Suprapubic skin (tissue), 4 donors: ENCODE data around the gene NEURL3. TPM values are rescaled to one million over a fixed set of nuclear protein-coding genes. Genes with fewer than 3 reads are reported as not detected.

Experiments used
- DNase-seq, 2 donors: peaks; one replicate each; pipeline ENCODE4 v3.0.0-alpha.2; 2019; ENCODE audit warnings: low spot score in 2 of 2
- H3K27ac ChIP-seq: fragments of 200-600 bp; sonication (generic); one replicate; pipeline ENCODE4 v1.5.1; 2019
- H3K27me3 ChIP-seq: fragments of 200-600 bp; sonication (generic); one replicate; pipeline ENCODE4 v1.5.1; 2019
- H3K36me3 ChIP-seq: fragments of 200-600 bp; sonication (generic); one replicate; pipeline ENCODE4 v1.5.1; 2019
- H3K4me1 ChIP-seq: fragments of 200-600 bp; sonication (generic); one replicate; pipeline ENCODE4 v1.5.1; 2019
- H3K4me3 ChIP-seq: fragments of 200-600 bp; sonication (generic); one replicate; pipeline ENCODE4 v1.5.1; 2019; ENCODE audit warnings: mild to moderate bottlenecking
- H3K9me3 ChIP-seq: fragments of 200-600 bp; sonication (generic); one replicate; pipeline ENCODE4 v1.5.1; 2019
- CTCF ChIP-seq, 2 donors: fragments of 200-600 bp in 1 of 2; fragments of 450-650 bp in 1 of 2; sonication (generic) in 1 of 2; IDR thresholded peaks; one replicate each; pipeline ENCODE4 v1.5.1; 2016 to 2019; ENCODE audit warnings: antibody characterized with exemption in 2 of 2, mild to moderate bottlenecking in 1 of 2, moderate library complexity in 1 of 2
- EP300 ChIP-seq: sonication (generic); formaldehyde crosslinking; IDR thresholded peaks from one replicate; pipeline ENCODE4 v1.6.1; 2017; ENCODE audit warnings: antibody characterized with exemption
- POLR2A ChIP-seq, 2 donors: fragments of 450-650 bp; IDR thresholded peaks; one replicate each; pipeline ENCODE4 v1.6.1; 2017; ENCODE audit warnings: antibody characterized with exemption in 2 of 2, mild to moderate bottlenecking in 2 of 2, moderate library complexity in 2 of 2
- POLR2AphosphoS5 ChIP-seq, 3 donors: sonication (generic); formaldehyde crosslinking; IDR thresholded peaks; one replicate each; pipeline ENCODE4 v1.6.1; 2017; ENCODE audit warnings: antibody characterized with exemption in 3 of 3
- WGBS: methylation state at CpG from one replicate; pipeline ENCODE4 v1.1.5; 2018; 5-methylcytosine and 5-hydroxymethylcytosine counted together
- total RNA-seq, 4 donors: library from RNA; depleted of rRNA; stranded (reverse); fragments of >200 nt; gene quantifications; one replicate each; pipeline ENCODE4 v1.1.0, GENCODE V29; 2016

Gene NEURL3
- total RNA-seq, 4 donors from 2014 or later = 0.52 to 2.6 (median 1.5) TPM

- Histone ChIP-seq H3K4me3 (no peak overlapping the region), H3K27me3 (no peaks in the 10 kb centered on the region), H3K27ac (no peak overlapping the region), H3K36me3 (no peaks in the 10 kb centered on the region), H3K9me3 (peaks cover 9% of the 10 kb centered on the region), H3K4me1 (no peaks in the 10 kb centered on the region)
- no peak for DNase-seq
- 86% methylated on average over 1 of the region's 1 CpG for WGBS
- TF ChIP-seq POLR2A (IDR thresholded peaks at IDR 0.05) (no peak), EP300 (no peak), POLR2AphosphoS5 (IDR thresholded peaks at IDR 0.05) (no peak), CTCF (IDR thresholded peaks at IDR 0.05) (no peak)
These were observed 13.2 kb downstream of the NEURL3 start for GRCh38 chr2:96491860-96492497.

- no peak for TF ChIP-seq POLR2AphosphoS5 (IDR thresholded peaks at IDR 0.05)
- no peak for TF ChIP-seq POLR2A (IDR thresholded peaks at IDR 0.05)
- TF ChIP-seq CTCF (IDR thresholded peaks at IDR 0.05) = no peak
- no peak for TF ChIP-seq EP300
- 76% methylated on average over 1 of the region's 1 CpG for WGBS
- peaks cover 4% of the 10 kb centered on the region for H3K9me3 ChIP-seq
- no peak overlapping the region for H3K27ac ChIP-seq
- no peak for DNase-seq
- H3K4me1 ChIP-seq = peaks cover 17% of the 10 kb centered on the region
- H3K36me3 ChIP-seq = no peaks in the 10 kb centered on the region
- no peaks in the 10 kb centered on the region for H3K27me3 ChIP-seq
- H3K4me3 ChIP-seq = no peak overlapping the region
These were observed 15.5 kb downstream of the NEURL3 start for GRCh38 chr2:96489663-96490062.

- DNase-seq = no peak
- H3K27ac ChIP-seq = no peak overlapping the region
- no peaks in the 10 kb centered on the region for H3K9me3 ChIP-seq
- no peaks in the 10 kb centered on the region for H3K36me3 ChIP-seq
- 91% methylated on average over 3 of the region's 3 CpGs for WGBS
- peaks cover 17% of the 10 kb centered on the region for H3K4me1 ChIP-seq
- H3K4me3 ChIP-seq = no peak overlapping the region
- no peaks in the 10 kb centered on the region for H3K27me3 ChIP-seq
- TF ChIP-seq POLR2AphosphoS5 (IDR thresholded peaks at IDR 0.05) = no peak
These were observed 15.9 kb downstream of the NEURL3 start for GRCh38 chr2:96489261-96489660.

GRCh38 chr2:96486696-96487095 lies 18.5 kb downstream of the NEURL3 start:
- Histone ChIP-seq H3K27ac (peak overlapping the region; percentile 80), H3K9me3 (no peaks in the 10 kb centered on the region), H3K4me3 (peak overlapping the region; percentile 48), H3K4me1 (peaks cover 17% of the 10 kb centered on the region), H3K36me3 (no peaks in the 10 kb centered on the region), H3K27me3 (no peaks in the 10 kb centered on the region)
- WGBS = 51% methylated on average over 3 of the region's 3 CpGs
- TF ChIP-seq CTCF (IDR thresholded peaks at IDR 0.05) (no peak), POLR2AphosphoS5 (IDR thresholded peaks at IDR 0.05) (no peak), EP300 (no peak), POLR2A (IDR thresholded peaks at IDR 0.05) (no peak)
- DNase-seq = no peak

GRCh38 chr2:96485751-96486651 lies 19.2 kb downstream of the NEURL3 start:
- no peaks in the 10 kb centered on the region for H3K9me3 ChIP-seq
- H3K27me3 ChIP-seq = no peaks in the 10 kb centered on the region
- WGBS = 9% methylated on average over 28 of the region's 33 CpGs
- TF ChIP-seq CTCF (IDR thresholded peaks at IDR 0.05) (no peak), POLR2A (IDR thresholded peaks at IDR 0.05) (peak in 1 of 2 donors; percentile 22)
- H3K27ac ChIP-seq = peak overlapping the region; percentile 80
- H3K4me1 ChIP-seq = peaks cover 17% of the 10 kb centered on the region
- DNase-seq = peak in 1 of 2 donors; percentile 83
- no peaks in the 10 kb centered on the region for H3K36me3 ChIP-seq
- H3K4me3 ChIP-seq = peak overlapping the region; percentile 48
